ENCODE measurements around the gene AK1.
"Not testable (repeated sequence)": the region's sequence is repeated elsewhere in the genome, so short reads cannot be mapped to it uniquely, and the experiment has no call there.

AK1 gene

DNA sequence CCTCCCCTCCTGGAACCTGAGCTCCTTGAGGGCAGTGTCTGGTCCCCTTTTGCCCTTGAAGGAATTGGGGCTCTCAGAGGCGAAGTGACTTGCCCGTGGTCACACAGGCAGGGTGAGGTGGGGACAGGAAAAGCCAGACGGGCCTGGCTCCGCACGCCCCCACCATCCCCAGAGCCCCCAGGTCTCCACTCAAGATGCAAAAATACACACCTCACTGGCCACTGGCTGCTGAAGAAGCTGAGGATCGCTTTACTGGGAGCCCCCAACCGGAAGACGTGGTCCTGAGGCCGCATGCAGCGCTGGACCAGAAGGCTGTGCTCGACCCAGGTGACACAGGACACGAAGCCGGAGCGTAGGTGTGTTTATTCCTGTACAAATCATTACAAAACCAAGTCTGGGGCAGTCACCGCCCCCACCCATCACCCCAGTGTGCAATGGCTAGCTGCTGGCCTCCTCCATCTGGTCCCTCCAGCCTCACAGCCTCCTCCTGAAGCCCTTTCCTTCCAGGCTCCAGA, 7.6 kb upstream of the AK1 start:
- DNase-seq (ENCODE audit: low read depth in 3 of 3, low spot score in 1 of 3), result no peak

DNA sequence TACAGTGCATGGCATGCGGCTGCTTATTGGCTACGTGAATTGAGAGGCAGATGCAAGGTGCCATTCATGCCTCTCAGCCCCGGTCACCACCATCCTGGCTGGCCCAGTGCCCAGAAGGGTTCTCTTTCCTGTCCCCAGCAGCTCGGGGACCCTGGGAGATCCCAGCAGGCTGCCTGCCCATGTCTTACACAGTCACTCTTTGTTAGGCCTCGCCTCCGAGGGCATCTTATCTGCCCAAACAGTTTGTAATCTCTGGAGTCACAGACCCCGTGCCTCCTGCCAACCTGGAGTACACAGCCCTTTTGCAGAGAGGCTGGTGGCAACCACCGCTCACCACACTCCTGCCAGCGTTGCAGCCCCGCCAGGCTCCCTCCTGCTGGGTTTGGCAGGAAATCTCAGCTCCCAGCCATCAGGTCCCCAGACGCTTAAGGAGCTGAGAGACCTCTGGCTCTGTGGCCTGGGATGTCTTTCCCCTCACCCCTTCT, 7.0 kb upstream of the AK1 start:
- DNase-seq (ENCODE audit: low read depth in 3 of 3, low spot score in 1 of 3), result no peak

DNA sequence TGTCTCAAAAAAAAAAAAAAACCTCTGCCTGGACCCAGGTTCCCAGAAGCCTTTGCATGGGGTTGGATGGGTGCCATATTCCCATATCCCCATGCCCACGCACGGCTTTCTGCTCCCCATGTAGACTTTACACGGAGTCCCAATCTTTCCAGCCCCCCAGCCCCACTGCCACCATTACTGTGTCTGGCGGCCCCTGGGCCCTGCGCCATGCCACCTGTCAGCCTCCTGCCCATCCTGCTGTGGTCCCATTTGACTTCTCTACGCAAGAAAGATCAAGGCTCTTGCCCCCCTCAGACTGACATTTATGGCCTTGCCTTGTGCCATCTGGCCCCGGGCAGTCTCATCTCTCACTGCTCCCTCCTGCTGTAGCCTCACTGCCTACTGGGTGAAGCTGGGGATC, 6.5 kb upstream of the AK1 start:
- DNase-seq (ENCODE audit: low read depth in 3 of 3, low spot score in 1 of 3), result no peak

DNA sequence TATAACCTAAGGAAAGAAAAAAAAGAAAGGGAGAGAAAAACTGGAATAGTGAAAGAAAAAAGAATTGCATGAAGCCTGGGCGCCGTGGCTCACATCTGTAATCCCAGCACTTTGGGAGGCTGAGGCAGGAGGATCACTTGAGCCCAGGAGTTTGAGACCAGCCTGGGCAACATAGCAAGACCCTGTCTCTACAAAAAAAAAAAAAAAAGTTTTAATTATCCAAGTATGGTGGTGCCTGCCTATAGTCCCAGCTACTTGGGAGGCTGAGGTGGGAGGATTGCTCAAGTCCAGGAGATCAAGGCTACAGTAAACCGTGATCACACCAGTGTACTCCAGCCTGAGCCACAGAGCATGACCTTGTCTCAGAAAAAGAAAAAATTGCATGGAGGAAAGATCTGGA, 4.2 kb upstream of the AK1 start:
- DNase-seq (ENCODE audit: low read depth in 3 of 3, low spot score in 1 of 3), result not testable (repeated sequence)

DNA sequence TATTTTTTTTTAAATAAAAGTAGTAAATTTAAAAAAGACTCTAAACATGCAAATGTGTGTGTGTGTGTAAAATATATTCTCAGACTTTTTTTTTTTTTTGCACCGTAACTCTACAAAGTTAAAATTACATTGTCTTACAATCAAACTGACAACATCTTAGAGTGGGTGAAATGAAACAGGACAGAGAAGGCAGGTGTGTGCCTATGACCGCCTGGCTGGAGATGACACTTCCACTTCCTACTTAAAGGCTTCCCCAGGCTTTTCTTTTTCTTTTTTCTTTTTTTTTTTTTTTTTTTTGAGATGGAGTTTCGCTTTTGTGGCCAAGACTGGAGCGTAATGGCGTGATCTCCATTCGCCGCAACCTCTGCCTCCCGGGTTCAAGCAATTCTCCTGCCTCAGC, 2.7 kb upstream of the AK1 start:
- no peak for DNase-seq (ENCODE audit: low read depth in 3 of 3, low spot score in 1 of 3)

DNA sequence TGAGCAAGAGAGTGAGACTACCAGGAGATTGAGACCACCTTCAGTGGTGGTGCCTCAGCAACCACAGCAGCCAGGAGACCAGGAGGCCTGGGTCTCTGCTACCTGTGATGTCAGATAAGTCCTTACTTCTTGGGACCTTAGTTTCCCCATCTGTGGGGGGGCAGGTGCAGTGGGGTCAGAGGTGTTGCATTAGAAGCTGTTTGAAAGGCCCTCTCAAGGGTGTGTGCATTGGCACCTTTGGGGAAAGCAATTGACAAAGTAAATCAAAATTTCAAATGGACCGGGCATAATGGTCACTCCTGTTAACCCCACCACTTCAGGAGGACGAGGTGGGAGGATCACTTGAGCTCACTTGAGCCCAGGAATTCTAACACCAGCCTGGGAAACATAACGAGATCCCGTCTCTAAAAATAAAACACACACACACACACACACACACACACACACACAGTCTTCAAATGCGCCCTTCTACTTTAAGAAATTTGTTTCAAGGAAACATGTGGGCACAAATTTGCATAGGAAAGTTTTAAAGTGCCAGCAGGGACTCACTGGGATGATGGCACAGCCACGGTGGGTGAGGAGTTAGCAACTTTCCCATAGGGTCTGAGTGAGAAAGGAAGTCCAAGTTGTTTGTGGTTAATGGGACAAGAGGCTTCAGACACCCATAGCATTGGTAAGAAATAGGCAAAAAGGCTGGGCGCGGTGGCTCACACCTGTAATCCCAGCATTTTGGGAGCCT, 1.3 kb upstream of the AK1 start:
- no peak for DNase-seq (ENCODE audit: low read depth in 3 of 3, low spot score in 1 of 3)

DNA sequence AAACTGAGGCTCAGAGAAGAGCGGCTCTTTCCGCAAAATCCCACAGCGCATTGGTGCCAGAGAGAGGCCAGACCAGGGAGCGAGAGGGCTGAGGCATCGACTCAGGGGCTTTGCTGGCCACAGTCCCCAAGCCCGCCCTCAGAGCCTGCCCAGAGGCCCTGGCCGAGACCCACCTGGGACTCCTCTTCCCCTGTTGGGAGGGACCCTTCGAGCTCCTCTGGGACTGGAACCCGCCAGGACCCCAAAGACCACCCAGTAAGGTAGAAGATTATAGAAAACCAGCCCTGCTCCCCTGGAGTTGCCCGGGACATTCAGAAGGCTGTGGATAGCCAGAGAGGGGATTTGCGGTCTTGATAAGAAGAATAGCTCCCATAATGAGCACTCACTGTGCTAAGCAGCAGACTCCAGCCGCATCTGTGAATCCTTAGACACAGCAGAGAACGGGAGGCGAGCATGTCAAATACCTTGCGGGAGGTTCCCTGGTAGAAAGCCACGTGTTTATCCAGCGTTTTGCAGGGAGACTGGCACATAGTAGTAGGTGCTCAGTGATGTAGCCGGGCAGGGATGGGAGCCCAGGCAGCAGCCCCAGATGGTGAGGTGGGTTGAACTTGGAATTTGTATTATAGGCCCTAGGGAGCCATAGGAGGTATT, 651 bp upstream of the AK1 start:
- DNase-seq (ENCODE audit: low read depth in 3 of 3, low spot score in 1 of 3), result no peak

DNA sequence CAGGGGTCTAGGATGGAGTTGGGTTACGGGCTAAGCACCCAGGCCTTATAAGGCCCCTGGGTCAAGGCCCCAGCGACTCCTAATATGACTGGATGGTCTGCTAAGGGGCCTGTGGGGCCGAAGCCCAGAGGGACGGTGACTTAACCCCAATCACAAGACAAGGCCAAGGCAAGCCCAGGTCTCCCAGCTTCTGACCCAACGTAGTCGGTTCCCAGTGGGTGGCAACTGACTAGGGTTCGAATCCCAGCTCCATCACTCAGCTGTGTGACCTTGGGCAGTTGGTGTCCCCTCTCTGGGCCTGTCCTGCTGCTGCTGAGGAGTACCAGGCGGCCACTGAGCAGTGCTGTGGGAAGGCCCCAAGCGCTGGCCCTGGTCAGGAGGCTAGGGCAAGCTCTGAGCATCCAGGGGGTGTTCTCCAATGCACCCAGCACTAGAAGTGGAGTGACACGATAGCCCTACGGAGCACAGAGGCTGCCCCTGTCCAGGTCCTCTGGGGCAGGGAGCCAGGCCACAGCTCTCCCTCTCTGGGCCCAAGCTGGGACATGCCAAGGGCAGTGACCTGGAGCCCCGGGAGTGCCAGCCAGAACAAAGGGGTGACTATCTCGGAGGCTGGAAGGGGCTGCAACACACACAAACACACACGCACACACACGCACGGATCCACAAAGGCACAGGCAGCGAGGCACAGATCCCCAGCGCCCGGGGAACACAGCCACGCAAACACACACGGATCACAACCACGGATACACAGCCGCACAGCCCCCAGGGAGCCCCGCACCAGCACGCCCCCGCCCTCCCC, 512 bp downstream of the AK1 start:
- no peak for DNase-seq (ENCODE audit: low read depth in 3 of 3, low spot score in 1 of 3)

DNA sequence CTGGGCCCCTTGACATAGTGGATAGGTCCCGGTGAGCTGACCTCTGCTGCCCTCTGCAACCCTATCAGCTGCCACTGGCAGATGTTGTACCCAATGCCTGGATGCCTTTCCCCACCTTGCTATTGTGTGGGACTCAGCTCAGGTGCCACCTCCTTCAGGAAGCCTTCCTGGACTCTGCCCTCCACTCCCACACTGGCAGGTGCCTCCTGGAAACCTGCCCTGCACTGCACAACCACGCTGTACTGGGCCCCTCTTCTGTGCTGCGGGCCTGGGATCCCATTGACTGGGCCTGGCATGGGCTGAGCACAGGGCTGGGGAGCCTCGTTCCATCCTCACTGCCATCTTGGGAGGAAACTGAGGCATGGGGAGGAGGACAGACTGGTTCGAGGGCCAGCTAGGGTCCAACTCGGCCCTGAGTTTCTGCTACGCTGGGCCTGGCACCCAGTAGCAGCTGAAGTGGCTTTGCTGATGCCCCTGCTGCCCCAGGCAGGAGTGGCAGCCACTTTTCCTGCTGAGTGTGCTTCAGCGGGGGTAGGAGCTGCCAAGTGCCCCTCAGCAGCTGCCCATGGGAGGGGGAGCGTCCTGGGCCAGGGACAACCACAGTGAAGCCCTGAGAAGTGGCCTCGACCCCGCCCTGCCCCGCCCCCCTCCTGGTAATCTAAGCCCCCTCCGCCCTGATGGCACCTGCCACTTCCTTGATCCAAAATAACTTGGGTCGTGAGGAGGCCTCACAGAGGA, 1.3 kb downstream of the AK1 start:
- no peak for DNase-seq (ENCODE audit: low read depth in 3 of 3, low spot score in 1 of 3)

DNA sequence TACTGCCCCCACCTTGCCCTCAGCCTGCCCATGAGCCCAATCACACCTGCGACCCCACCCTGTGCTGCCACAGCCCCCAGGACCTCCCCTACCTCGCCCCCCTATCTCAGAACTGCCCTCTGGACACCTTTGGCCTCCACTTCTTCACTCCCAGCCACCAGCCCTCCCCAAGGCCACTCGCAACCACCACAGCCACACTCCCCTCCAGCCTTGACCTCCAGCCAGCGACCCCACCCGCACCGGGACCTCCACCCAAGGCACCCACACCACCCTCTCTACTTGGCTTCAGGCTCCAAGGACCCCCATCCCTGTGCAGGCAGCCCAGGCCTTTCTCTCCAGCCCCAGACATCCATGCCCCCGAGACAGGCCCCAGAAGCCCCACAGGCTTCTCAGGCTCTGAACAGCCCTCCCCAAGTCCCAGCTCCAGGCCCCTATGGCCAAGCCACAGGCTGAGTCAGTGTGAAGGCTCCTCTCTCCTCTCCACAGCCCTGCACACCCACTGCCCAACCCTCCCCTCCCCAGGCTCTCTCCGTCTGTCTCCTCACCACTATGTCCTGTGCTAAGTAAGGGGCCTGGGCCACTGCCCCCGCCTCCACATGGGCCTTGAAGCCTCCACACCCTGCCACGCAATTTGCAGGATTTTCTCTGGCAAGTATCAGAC, 2.0 kb downstream of the AK1 start:
- DNase-seq (ENCODE audit: low read depth in 3 of 3, low spot score in 1 of 3), result no peak

DNA sequence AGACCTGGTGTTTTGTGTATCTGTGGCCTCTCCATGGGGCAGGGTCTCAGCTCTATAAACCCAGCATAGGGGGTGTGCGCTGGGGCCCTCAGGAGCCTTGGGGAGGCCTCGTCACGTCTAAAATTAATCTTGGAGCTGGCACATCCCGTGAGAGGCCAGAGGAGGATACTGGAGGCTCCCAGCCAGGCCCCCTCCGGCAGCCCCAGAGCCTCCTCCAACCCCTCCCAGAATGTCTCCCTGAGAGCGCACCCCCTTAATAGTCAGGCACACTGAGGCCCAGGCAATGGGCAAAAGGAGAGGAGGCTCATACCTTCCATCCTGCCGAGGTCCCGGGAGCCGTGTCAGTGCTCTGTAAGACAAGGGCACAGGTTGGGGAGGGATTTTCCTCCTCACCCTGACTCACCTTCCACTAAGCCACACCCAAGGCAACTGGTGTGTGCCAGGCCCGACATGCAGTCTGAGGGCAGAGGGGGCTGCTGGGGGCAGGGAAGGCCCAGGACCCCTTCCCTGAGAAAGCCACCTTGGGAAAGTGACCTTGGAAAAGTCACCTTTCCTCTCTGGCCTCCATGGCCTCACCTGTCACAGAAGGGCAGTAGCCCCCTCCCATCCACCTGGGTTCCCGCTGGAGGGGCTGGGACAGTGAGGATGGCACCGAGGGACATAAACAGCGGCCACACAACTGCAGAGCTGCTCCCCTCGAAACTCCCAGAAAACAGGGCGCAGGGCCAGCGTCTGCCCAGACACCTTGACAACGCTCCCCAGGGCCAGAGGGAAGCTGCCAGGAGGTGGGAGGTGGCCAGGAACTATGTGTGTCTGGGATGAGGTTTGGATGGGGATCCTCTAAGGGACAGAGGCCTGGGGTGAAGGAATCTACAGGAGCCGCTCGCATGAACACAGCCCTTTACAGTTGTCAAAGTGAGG, 2.9 kb downstream of the AK1 start:
- no peak for DNase-seq (ENCODE audit: low read depth in 3 of 3, low spot score in 1 of 3)

DNA sequence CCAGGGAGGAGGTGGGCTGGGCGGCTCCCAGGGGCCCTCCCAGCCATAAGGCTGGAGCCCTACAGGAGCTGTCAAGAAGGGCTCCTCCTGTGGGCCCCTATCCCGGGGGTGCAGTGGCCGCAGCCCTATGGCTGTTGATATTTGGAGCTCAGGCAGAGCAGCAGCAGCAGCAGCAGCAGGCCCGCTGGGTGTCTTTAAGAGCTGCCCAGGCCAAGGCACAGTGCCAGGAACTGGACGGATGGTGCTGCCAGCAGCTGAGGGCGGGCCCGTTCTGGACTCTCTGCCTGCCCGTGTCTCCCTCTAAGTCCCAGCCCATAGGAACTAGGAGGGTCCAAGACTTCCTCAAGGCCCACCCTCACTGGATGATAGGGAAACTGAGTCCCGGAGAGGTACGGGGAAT, 3.6 kb downstream of the AK1 start:
- DNase-seq (ENCODE audit: low read depth in 3 of 3, low spot score in 1 of 3), result no peak

DNA sequence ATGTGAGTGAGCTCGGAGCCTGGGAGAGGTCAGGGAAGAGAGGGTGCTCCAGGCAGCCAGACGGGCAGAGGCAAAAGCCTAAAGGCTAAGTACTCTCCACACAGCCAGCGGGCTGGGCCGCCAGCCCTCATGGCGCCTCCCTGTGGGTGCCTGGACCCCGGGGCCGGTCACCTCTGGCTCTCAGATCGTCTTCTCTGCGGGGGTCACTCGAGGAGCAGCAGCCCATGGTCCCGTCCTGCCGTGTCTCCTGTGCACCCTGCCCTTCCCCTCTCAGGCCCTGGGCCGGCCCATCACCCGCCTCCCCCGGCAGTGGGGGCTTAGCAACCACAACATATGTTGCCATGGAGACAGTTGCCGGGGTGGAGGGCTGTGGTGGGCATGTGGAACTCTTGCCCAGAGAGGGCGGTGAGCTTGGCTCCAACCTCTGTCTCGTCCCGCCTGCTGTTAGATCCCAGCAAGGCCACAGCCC, 4.2 kb downstream of the AK1 start:
- no peak for DNase-seq (ENCODE audit: low read depth in 3 of 3, low spot score in 1 of 3)

DNA sequence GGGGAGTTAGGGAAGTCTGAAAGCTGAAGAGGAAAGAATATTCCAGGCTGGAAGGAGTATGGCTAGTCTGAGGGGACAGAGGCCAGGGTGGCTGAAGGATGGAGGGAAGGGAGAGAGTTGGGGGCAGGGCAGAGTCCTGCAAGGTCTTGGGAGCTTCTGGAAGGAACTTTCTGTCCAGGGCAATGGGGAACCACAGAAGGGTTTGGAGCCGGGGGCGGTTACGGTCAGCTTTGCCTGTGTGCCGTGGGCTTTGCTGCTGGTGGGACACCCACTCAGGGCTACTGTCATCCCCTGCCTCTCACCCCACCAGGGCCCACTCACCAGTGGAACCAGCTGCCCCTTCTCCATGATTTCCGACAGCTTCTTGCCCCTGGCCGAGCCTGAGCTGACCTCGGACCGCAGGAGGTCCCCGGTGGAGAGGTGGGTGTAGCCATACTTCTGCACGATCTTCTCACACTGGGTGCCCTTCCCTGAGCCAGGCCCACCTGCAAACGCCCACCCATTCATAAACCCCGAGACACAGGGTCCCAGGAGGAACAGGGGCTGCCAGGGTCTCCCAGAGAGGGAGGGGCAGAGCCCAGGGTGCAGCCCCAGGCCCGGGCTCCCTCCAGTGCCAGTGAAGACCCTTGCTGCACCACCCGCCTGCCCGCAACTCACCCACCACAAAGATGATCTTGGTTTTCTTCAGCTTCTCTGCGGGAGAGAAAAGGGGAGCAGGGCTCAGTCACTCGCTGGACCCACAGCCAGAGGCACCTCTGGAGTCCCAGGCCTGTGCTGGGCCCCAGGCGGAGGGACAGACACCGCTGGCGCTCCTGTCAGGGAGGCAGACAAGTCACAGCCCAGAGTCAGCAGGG, 4.9 kb downstream of the AK1 start:
- no peak for DNase-seq (ENCODE audit: low read depth in 3 of 3, low spot score in 1 of 3)

DNA sequence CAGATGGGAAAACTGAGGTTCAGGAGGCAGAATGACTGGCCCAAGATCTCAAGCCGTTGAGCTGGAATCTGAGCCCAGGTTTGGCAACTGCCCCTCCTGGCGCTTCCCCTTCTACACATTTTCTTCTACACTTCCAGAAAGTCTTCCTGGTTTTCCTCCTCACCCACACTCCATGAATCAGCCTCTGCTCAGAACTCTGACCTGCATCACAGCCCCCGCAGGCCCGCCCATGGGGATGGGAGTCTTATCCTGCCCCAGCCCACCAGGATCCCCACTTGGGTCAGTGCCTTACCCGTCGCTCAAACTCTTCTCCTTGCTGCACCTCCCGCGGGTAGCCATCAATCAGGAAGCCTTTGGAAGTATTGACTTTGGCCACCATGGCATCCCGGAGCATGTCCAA, 5.9 kb downstream of the AK1 start:
- no peak for DNase-seq (ENCODE audit: low read depth in 3 of 3, low spot score in 1 of 3)

DNA sequence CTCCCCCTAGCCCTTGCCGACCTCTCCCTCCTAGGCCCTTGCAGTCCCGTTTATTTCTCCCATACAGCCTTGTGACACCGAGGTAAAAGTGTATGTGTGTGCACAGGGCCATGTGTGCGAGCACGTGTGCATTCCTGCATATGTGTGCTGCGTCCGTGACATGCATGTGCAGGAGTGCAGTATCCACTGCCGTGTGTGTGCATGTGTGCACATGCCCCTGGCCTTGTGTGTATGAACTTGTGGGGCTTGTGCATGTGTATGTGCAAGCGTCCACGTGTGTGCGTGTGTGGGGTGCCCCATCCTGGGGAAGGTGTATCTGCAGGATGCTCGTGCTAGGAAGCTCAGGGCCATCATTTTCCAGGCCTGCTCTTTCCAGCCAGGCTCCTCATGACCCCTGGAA, 6.6 kb downstream of the AK1 start:
- DNase-seq (ENCODE audit: low read depth in 3 of 3, low spot score in 1 of 3), result no peak

DNA sequence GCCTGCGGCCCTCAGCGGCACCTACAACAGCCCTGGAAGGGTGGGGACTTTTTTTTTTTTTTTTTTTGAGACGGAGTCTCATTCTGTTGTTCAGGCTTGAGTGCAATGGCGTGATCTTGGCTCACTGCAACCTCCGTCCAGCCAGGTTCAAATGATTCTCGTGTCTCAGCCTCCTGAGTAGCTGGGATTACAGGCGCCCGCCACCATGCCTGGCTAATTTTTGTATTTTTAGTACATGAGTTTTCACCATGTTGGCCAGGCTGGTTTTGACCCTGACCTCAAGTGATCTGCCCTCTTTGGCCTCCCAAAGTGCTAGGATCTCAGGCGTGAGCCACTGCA, 7.4 kb downstream of the AK1 start:
- not testable (repeated sequence) for DNase-seq (ENCODE audit: low read depth in 3 of 3, low spot score in 1 of 3)

DNA sequence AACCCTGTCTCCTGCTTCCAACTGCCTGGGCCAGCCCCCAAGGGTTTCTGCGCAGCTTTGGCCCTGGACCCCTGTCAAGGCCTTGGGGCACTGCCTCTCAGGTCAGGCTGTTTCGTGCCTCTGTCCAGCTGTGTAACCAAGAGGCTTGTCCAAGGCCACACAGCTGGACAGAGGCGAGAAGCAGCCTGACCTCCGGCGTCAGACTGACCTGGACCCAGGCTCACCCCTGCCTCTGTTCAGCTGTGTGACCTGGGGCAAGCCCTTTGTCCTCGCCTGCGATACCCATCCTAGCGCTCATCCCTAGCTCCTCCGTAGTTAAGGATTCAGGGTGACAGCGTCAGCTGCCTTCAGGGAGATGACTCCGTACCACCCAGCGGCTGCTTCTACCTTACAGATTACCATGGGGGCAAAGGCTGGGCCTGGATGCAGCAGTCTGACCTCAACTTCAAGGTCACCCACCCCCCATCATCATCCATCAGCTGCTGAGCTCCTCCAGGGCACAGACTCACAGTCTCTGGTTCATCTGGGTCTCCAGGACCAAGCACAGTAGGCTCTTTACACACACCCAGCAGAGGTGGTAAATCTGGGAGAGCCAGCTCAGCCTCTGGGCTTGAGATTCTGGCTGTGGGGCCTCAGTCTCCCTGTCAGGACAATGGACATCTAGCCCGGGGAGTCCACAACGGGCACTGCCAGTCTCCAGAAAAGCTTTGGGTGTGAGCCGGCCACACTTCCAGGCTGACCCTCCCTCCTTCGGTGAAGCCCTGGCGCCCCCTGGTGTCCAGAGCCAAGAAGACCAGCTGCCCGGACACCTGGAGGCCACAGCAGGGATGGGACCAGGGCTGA, 7.9 kb downstream of the AK1 start:
- peak; percentile 39 to 75 (median 51) for DNase-seq (ENCODE audit: low read depth in 3 of 3, low spot score in 1 of 3)

All from stimulated activated CD4-positive, alpha-beta T cell treated with anti-CD3 and anti-CD28 coated beads, TNF-alpha, amount 100 ng/mL, for 1 hour (primary cell).